Measurements from ENCODE around the gene PREX1.

DNA sequence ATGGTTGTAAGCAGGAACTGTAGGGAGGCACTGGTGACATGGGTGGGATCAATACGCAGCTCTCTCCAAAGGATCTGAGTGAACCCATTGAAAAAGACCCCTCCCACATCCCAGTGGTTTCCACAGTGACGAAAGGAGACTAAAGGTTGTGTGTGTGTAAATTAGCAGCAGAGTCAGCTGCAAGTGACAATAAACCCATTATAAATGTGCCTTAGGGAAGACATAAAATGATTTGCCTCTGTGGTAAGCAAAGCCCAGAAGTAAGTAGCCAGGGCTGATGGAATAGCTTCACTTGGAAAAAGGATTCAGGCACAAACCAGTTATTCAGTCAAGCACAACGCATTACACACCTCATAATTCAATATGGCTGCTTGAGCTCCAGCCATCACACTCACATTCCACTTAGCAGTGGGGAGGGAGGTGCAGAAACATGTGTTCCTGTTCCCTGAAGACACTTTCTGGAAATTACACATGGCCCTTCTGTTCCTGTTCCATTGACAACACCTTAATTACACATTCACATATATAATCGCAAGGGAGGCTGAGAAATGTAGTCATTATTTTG, 231.4 kb downstream of the PREX1 start:
- TF ChIP-seq, protein P1, sequence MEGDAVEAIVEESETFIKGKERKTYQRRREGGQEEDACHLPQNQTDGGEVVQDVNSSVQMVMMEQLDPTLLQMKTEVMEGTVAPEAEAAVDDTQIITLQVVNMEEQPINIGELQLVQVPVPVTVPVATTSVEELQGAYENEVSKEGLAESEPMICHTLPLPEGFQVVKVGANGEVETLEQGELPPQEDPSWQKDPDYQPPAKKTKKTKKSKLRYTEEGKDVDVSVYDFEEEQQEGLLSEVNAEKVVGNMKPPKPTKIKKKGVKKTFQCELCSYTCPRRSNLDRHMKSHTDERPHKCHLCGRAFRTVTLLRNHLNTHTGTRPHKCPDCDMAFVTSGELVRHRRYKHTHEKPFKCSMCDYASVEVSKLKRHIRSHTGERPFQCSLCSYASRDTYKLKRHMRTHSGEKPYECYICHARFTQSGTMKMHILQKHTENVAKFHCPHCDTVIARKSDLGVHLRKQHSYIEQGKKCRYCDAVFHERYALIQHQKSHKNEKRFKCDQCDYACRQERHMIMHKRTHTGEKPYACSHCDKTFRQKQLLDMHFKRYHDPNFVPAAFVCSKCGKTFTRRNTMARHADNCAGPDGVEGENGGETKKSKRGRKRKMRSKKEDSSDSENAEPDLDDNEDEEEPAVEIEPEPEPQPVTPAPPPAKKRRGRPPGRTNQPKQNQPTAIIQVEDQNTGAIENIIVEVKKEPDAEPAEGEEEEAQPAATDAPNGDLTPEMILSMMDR (IDR thresholded peaks at IDR 0.05 in 4 of 5, conservative IDR thresholded peaks at IDR 0.05 in 1 of 5) = no peak
- TF ChIP-seq POLR2A (IDR thresholded peaks at IDR 0.05) = no peak

Measured in gastrocnemius medialis (tissue), 4 donors.